T-helper 2 cell (primary cell): ENCODE data around the gene PIK3AP1.
"Not testable (repeated sequence)": the region's sequence is repeated elsewhere in the genome, so short reads cannot be mapped to it uniquely, and the experiment has no call there.

ENCODE experiments used
- DNase-seq, 5 experiments: peaks; one replicate each; pipeline versions ENCODE4 v3.0.0 to v3.0.0-alpha.2; 2012 to 2022

Gene PIK3AP1

DNA sequence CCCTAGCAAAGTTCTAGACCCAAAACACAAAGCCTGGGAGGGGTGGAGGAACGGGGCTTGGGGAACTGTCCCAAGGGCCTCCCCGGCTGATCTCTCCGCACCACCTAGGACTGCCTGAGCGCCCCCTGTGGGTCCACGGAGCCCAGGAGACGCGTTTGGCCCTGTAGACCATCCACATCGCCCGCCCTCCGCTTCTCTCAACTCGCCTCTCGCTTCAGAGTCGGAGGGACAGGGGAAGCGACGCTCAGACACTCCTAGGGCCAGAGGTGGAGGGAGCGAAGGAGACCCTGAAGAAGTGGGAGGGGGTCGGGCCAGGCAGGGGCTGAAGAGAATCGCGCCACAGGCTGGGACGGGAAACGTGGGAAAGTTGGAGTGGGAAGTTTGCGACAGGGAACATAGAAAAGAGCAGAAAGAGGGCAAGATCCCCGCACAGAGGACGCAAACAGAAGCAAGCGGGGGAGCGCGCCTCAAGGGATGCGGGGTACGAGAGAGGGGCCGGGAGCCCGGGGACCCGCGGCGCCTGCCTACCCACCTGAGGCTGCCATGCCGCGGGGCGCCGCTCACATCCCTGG is 378 bp downstream of the PIK3AP1 start:
- DNase-seq = peak in 4 of 5 experiments; percentile 9 to 55 (median 36)

DNA sequence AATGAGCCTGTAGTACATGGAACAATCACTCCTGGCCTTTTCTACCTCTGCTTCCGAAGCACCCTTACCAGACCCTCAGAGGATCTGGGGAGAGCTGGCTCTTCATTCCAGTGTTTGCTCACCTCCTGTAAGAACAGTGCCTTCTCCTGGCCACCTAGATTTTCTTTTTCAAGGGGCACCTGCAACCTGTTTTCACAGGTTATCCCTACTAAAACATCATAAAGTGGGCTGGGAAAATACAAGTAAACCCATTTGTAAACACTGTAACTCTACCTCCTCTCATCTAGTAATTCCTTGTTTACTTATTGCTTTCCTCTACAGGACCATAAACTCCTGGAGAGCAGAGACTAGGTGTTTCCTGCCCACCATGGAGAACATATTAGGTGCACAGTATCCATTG is 1.1 kb downstream of the PIK3AP1 start:
- no peak for DNase-seq

DNA sequence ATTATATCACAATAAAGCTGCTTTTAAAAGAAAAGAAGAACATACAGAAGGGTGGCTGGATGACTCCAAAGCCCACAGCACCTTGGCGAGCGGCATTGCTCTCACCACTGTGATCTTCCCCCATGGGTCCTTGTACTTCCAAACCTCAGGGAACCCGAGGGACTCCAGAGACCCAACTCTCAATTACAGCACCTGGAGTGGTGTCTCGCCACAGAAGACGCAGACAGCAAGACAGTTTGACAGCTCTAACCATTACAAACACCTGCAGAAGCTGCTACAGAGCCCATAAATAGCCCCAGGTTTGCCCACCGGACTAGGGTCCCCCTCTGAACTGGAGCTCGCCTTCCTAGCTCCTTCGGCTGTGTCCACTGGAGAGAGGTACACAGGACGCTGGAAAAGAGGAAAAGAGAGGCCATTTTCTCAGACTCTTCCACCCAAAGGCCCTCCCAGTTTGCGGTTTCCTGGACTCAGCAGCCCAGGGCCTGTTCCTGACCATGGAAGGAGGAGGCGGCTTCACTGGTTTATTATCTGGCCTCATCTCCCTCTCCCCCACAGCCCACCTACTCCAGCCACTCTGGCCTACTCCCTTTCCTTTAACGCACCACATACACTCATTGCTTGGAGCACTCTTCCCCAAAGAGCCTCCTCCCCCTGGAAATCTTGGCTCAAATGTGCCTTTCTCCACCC is 1.9 kb downstream of the PIK3AP1 start:
- no peak for DNase-seq

DNA sequence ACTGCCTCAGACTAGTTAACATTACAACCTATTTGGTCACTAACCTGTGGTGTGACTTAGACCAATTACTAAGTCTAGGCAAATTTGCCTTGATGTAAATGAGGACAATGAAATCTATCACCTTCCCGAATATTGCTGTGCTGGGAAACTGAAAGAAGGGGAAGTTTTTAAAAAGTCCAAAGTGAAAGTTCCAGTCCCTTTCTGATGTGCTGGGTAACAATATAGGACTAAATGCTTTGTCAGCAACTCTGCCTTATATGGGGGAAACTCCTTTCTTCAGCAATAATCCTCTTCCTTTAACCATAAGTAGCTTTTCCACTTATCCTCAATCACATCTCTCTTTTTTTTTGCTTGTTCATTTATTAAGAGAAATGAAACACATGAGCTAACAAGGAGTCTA is 3.9 kb downstream of the PIK3AP1 start:
- no peak for DNase-seq

DNA sequence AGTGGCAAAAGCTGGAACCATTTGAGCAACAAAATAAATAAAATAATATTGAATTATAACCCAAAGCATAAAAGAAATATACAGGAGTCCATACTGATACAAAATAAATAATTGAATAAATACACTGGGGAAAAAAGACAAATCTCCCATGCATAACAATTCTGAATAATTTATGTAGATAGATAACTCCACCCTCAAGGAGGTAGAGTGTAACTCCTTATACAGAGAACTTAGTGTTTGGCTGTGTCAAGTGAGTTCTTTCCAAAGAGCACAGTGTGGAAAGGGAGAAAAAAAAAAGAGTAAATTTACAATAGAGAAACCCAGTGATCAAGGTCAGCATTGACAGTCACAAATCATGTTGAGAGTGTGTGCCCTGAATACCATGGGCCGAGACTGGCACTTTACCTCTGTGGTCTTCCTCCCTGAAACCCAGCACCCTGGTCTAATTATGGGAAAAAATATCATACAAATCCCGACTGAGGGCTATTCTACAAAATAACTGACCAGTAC is 5.5 kb downstream of the PIK3AP1 start:
- no peak for DNase-seq

DNA sequence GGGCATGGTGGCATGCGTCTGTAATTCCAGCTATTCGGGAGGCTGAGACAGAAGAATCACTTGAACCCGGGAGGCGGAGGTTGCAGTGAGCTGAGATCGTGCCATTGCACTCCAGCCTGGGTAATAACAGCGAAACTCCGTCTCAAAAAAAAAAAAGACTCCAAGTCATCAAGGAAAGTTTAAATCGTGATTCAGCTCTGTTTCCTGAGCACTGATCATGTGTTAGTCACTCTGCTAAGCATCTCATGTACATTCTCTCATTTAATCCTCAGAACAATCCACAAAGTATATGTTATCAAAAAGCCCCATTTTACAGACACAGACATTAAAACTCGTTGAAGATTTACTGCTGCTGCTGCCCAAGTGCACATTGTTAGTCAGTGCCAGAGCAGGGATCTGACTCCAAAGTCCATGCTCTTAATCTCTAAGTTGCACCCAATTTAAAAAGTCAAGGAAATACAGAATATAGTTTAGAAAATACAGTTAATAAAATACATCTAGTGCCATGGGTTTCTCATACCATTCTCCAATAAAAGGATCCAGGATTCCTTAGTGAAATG is 6.2 kb downstream of the PIK3AP1 start:
- no peak for DNase-seq

DNA sequence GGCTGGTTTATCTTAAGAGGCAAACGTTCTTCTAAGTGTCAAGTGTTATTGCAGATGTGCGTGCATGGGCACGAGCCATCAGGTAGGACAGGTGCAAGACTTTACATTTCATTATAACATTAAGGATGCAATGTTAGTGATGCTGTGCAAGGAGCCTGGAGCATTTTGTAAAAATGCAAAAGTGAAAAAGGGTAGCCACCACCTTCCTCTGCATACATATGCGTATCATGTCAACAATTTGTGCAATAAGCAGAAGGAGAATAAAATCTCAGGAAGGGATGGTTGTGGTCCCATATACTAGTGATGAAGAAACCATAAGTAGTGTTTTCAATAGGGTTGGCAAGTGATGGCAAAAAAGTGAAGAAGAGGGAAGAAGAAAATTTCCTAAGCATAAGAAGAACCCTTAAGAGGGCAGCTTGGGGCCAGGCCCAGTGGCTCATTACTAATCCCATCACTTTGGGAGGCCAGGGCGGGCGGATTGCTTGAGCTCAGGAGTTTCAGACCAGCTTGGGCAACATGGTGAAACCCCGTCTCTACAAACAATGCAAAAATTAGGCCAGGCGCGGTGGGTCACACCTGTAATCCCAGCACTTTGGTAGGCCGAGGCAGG is 7.5 kb downstream of the PIK3AP1 start:
- no peak for DNase-seq

DNA sequence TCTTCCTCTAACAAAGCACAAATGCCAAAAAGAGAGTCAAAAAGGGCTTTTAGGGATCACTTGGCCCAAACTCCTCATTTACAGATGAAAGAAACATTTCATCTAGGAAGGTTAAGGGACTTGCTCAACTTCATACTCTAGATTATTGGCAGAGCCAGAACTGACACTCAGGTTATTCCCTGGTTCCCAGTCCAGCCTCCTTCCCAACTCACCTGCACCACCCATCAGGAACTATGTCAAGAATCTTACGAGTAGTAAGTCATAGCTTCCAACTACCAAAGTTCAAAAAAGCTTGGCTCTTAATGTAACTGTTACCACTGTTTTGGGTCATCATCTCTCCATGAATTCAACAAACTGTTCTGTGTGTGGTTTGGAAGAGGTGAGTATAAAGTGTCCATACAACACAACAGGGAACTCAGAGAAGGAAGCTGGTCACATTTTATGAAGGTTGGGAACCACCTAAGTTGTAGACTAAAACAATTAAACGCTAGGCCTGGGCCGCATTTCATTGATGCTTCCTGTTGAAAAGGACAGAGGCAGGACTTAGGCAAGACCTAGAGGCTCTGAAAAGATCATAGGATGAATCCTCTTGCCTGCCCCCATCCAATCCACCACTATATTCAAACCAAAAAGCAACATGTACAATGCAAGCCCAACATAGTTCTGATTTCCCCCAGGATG is 9.1 kb downstream of the PIK3AP1 start:
- DNase-seq = no peak

DNA sequence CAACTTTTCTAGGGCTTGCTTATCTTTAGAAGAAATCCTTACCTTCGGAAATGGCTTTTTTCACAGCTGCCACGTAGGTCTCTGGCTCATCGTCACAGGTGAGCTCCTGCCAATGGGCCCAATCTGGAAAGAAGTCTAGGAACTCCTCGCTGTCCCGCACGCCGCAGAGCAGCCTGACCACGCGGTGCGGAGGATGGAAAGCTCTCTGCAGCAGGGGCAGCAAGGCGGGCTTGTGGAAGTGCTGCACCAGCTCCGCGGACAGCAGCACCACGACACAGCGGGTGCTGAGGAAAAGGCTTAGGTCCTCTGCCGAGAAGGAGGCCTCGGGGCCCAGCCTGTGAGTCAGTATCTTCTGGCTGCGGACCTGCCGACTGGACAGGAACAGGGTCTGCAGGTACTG is 10.8 kb downstream of the PIK3AP1 start:
- DNase-seq = no peak

DNA sequence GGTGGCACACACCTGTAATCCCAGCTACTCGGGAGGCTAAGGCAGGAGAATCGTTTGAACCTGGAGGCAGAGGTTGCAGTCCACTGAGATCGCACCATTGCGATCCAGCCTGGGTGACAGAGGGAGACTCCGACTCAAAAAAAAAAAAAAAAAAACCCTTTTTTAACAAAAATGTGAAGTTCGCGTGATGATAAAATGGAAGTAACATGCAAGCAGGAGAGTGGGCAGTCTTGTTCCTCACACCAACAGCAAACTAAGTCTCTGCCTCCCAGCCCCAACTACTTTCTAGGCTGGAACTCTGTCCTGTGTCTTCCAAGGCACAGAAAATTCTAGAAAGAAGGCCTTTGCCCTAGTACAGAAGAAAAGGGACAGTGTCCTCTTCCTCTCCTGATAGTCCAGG is 11.3 kb downstream of the PIK3AP1 start:
- no peak for DNase-seq

DNA sequence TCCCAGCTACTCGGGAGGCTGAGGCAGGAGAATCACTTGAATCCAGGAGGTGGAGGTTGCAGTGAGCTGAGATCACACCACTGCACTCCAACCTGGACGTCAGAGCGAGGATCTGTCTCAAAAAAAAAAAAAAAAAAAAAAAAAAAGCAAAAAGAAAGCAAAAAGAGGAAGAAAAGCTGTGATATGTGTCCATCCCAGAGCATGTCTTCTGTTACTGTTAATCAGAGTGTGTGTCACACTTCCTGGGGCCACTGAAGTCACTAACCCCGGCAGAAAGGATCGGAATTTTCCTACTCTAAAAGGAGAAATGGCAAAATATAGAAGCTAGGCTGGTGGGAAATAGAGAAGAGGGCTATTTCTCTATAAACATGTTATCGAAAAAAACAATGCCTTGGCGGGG is 11.9 kb downstream of the PIK3AP1 start:
- no peak for DNase-seq

DNA sequence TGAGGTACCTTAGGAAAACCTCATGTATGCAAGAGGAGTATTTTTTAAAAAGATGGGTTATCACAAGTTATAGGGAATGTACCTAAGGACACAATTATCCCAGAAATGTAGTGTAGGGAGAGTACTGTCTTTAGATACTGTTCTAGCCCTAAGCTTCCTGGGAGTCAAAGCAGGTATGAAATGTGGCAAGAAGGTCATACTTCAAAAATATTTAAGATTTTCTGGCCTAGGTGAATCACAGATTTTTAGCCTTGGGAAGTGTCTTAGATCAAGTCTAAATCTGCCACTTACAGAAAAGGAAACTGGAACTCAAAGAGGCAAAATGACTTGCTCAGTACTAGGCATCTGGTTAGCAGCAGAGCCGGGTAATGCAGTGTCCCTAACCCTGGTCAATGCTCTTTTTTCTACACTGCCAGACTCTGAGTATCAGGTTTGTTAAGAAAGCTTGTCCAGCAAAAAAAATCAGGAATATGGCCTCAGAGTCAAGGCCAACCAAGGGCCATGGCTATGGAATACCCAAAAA is 13.9 kb downstream of the PIK3AP1 start:
- DNase-seq = no peak

DNA sequence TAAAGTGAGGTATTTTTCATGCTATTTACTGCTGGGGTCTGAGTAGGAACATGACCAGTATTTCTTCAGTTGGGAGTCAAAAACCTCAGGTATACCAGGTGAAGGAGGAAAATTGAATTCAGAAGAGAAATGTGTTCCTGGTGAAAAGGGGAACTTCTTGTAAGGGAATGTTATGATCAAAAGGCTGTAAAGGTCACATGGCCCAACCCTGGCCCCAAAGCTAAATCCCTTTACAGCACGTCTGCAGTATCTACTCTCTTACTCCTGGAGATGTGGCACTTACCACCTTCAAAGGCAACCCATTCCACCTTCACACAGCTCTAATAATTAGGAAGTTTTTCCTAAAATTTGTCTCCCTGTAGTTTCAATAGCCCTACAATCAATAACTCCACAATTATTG is 15.2 kb downstream of the PIK3AP1 start:
- no peak for DNase-seq

DNA sequence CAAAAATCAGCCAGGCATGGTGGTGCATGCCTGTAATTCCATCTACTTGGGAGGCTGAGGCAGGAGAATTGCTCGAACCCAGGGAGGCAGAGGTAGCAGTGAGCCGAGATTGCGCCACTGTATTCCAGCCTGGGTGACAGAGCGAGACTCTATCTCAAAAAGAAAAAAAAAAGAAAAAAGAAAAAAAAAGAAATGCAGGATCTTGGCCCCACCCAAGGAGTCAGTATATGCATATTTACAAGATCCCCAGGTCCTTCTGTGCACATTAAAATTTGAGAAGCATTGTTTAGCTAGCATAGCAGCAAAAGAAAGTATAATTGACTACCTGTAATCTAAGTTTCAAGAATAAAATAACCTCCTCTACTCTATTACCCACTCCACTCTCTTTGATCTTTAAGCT is 15.8 kb downstream of the PIK3AP1 start:
- no peak for DNase-seq

DNA sequence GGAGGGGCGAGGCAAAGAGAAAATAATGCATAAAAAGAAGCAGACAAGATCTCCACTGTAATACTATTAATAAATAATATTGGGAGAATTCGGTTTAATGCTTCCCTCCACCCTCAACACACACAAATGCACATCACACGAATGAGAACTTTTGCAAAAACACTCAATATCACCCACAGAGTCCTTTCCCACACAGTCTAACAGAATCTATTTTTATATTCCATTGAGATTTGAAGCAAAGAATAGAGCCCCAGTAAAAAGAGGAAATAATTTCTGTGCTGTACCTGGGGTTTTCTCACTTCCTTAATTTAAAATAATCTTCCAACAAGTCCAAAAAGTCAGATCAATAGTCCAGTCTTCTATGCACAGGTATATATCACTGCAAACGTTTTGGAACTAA is 17.0 kb downstream of the PIK3AP1 start:
- no peak for DNase-seq

DNA sequence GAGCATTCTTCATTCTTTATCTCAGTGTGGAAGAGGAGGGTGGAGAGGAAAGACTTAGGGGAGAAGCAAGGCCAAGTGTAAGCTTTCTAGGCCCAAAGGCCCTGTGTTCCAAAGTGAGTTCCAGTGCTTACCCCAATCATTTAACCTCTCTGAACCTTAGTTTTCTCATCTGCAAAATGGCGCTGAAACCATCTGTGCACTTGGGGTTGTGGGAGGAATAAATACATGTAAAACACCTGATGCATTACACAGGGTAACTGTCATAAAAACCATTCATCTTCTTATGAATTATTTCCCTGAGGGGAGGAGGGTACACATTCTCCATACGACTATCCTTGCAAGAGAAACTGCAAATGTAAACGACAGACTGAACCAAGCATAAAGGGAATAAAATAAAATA is 19.0 kb downstream of the PIK3AP1 start:
- DNase-seq = no peak

DNA sequence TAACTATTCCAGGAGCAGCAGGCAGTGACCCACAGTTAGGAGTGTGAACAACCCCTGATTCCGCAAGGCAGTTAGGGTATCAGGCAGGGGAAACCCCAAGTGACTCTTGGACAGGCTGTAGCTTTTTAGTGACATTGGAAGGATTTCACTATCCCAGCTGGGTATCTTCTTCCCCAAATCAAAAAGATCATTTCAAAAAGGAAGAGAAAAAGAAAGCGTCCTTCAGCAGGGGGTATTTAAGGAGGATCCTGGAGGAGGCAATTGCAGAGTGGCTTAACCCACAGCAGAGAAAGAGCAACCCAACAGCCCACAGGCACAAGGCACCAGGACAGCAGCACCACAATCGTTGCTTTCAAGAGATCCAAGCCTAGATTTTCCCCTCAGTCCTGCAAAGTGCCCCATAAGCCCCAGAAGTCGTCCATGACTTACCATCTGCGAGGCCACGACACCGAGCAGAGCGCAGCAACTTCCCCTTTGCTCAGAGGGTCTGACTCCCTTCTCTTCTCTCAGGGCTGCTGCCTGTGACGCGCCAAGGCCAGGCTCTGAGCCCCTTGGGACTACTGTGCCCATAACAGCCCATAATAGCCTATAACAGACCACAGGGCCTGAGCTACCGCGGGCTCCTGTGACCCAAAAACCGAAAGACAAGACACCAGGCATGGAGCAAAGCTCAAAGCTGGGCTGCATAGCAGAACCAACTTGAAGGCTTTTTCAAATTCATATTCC is 19.8 kb downstream of the PIK3AP1 start:
- DNase-seq = no peak

DNA sequence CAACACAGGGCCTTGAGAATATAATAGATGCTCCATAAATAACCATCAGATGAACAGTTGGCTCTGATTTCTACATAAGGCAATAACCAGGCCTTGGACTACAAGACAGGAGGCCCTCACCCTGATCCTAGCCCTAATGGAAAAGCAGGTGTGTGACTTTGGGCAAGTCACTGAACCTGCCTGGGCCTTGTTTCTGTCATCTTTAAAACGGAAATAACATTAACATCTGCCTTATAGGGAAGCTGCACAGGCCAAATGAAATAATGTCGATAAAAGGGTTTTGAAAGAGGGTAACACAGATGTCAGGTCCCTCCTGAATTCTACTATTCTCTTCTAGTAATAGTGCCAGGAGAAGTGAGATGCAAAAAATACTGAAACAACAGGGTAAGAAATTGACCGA is 20.7 kb downstream of the PIK3AP1 start:
- DNase-seq = no peak

DNA sequence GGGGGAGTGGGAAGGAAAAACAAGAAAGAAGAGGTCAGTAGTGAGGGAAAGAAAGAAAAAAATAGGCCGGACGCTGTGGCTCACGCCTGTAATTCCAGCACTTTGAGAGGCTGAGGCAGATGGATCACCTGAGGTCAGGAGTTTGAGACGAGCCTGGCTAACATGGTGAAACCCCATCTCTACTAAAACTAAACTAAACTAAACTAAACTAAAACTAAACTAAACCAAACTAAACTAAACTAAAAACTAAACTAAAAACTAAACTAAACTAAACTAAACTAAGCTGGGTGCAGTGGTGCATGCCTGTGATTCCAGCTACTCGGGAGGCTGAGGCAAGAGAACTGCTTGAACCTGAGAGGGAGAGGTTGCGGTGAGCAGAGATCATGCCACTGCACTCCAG is 22.0 kb downstream of the PIK3AP1 start:
- DNase-seq = not testable (repeated sequence)

DNA sequence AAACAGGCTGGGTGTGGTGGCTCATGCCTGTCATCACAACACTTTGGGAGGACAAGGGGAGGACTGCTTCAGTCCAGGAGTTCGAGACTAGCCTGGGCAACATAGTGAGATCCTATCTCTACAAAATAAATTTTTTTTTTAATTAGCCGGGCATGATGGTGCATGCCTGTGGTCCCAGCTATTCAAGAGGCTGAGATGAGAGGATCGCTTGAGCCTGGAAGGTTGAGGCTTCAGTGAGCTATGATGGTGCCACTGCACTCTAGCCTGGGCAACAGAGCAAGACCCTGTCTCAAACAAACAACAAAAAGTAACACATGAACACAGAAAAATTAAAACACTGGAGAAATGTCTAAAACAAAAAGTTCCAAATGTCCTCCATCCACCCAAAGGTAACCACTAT is 22.9 kb downstream of the PIK3AP1 start:
- DNase-seq = no peak

DNA sequence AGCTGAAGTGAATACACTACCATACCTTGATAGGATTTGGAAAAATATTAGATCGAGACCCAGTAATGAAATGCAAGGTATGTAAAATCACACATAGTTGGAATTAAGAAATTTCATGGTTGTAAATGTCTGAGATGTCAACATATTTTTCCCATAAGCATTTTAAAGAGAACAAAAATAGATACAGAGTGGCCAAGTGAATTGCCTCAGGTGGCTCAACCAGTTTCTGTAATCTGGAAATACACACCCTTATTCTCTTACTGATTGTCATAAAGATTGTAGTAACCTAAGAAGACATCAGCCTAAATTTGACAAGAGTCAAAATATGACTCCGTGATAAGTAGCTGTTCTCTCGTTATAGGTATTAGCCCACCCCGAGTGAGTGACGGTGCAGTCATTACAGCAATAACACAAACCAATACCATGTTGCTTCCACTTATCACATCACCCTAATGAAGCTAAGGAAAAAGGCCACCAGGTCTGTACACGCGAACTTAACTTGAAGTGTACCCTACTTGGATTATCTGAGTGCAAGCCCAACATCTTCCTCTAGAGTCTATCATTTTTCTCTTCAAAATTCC is 23.4 kb downstream of the PIK3AP1 start:
- no peak for DNase-seq
